A673 (cell line): ENCODE measurements around the gene GAK.

Experiments used
- CTCF ChIP-seq: fragments of 300-800, 200-600 bp; sonication (generic); conservative IDR thresholded peaks from 2 replicates; pipeline ENCODE4 v1.5.1; 2017; ENCODE audit warnings: low read depth, mild to moderate bottlenecking, antibody characterized with exemption, low read length, moderate library complexity, mixed read lengths
- EZH2 ChIP-seq: fragments of 200-600 bp; sonication (generic); IDR thresholded peaks from 2 replicates; pipeline ENCODE4 v1.6.1; 2017; ENCODE audit warnings: borderline replicate concordance, low read depth, mild to moderate bottlenecking, mixed read lengths, antibody characterized with exemption, low read length; ENCODE audit not compliant: poor library complexity, severe bottlenecking

GRCh38 chr4:965766-966134 lies 33.6 kb upstream of the GAK start:
- TF ChIP-seq CTCF, result no peak
- TF ChIP-seq EZH2, result no peak
